Measurements from ENCODE around the gene ADIPOR2.

GRCh38 chr12:1665366-1665765 is 25.5 kb upstream of the ADIPOR2 start:
- no peak for TF ChIP-seq CTCF (IDR thresholded peaks at IDR 0.05)
- TF ChIP-seq POLR2A (IDR thresholded peaks at IDR 0.05) = no peak
- TF ChIP-seq POLR2AphosphoS5 (IDR thresholded peaks at IDR 0.05) = no peak
- no peak for TF ChIP-seq EP300 (IDR thresholded peaks at IDR 0.05)

Measured in stomach (tissue), 4 donors.